Ishikawa (cell line): Measurements from ENCODE around the gene DOCK1.

Source experiments
- CEBPB ChIP-seq: IDR thresholded peaks from 2 replicates; pipeline ENCODE4 v1.6.1; 2012
- EP300 ChIP-seq: IDR thresholded peaks from 2 replicates; pipeline ENCODE4 v1.6.1; 2012; ENCODE audit warnings: borderline replicate concordance
- TF ChIP-seq, protein P1 (sequence below): IDR thresholded peaks from 2 replicates; pipeline ENCODE4 v1.6.1; 2012
- TF ChIP-seq, protein P2 (sequence below): IDR thresholded peaks from 2 replicates; pipeline ENCODE4 v1.6.1; 2012; ENCODE audit warnings: low read depth, mild to moderate bottlenecking

DNA sequence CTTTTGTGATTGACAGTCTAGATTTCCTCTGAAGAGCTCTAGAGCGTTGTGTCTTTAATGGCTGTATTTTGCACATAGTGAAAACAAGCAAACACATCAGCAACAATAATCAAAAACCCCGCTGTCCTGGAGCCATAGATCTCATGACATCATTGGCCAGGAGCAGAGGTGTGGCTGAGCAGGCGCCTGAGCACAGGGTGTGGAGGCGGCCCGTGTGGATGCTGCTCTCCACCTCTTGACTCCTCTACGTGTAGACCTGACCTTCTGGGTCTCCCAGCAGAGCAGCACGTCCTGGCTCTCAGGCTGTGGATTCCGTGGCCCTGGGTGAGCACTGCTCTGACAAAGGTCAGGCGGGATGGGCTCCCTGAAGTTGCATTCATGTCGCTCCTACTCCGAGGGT is 354.1 kb downstream of the DOCK1 start:
- TF ChIP-seq, protein P1, sequence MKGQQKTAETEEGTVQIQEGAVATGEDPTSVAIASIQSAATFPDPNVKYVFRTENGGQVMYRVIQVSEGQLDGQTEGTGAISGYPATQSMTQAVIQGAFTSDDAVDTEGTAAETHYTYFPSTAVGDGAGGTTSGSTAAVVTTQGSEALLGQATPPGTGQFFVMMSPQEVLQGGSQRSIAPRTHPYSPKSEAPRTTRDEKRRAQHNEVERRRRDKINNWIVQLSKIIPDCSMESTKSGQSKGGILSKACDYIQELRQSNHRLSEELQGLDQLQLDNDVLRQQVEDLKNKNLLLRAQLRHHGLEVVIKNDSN, result no peak
- TF ChIP-seq EP300 (no peak), CEBPB (no peak)
- TF ChIP-seq, protein P2, sequence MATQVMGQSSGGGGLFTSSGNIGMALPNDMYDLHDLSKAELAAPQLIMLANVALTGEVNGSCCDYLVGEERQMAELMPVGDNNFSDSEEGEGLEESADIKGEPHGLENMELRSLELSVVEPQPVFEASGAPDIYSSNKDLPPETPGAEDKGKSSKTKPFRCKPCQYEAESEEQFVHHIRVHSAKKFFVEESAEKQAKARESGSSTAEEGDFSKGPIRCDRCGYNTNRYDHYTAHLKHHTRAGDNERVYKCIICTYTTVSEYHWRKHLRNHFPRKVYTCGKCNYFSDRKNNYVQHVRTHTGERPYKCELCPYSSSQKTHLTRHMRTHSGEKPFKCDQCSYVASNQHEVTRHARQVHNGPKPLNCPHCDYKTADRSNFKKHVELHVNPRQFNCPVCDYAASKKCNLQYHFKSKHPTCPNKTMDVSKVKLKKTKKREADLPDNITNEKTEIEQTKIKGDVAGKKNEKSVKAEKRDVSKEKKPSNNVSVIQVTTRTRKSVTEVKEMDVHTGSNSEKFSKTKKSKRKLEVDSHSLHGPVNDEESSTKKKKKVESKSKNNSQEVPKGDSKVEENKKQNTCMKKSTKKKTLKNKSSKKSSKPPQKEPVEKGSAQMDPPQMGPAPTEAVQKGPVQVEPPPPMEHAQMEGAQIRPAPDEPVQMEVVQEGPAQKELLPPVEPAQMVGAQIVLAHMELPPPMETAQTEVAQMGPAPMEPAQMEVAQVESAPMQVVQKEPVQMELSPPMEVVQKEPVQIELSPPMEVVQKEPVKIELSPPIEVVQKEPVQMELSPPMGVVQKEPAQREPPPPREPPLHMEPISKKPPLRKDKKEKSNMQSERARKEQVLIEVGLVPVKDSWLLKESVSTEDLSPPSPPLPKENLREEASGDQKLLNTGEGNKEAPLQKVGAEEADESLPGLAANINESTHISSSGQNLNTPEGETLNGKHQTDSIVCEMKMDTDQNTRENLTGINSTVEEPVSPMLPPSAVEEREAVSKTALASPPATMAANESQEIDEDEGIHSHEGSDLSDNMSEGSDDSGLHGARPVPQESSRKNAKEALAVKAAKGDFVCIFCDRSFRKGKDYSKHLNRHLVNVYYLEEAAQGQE, result no peak
